ENCODE results near the gene COL4A6. TPM values are rescaled to one million over a fixed set of nuclear protein-coding genes. Genes with fewer than 3 reads are reported as not detected.

COL4A6 gene
- total and polyA plus RNA-seq, 4 donors: under 0.01 to 0.09 (median 0.07) TPM; not detected in 1

- H3K27ac ChIP-seq (ENCODE audit: low read depth in 1 of 2, low read length in 2 of 2): no peak overlapping the region
- H3K9me3 ChIP-seq (ENCODE audit: control insufficient read depth in 4 of 4, low read length in 3 of 4): no peaks in the 10 kb centered on the region
- no peaks in the 10 kb centered on the region for H3K27me3 ChIP-seq (ENCODE audit: control insufficient read depth in 4 of 4, insufficient read depth in 4 of 4, low read length in 3 of 4)
- TF ChIP-seq ZBTB33 (IDR thresholded peaks at IDR 0.05) (no peak), CTCF (IDR thresholded peaks at IDR 0.05; ENCODE audit: low read depth, low read length, missing input control) (no peak), ATF3 (IDR thresholded peaks at IDR 0.05) (no peak), FOXA2 (IDR thresholded peaks at IDR 0.05) (no peak), MAX (IDR thresholded peaks at IDR 0.05) (no peak), JUND (IDR thresholded peaks at IDR 0.05) (no peak), HNF4A (conservative IDR thresholded peaks at IDR 0.05) (no peak), GABPA (IDR thresholded peaks at IDR 0.05 in 1 of 2, conservative IDR thresholded peaks at IDR 0.05 in 1 of 2) (no peak), REST (IDR thresholded peaks at IDR 0.05) (no peak)
- 94% methylated on average over 3 of the region's 3 CpGs for WGBS
- no peaks in the 10 kb centered on the region for H3K4me1 ChIP-seq (ENCODE audit: control insufficient read depth in 4 of 4, insufficient read depth in 4 of 4, low read length in 3 of 4)
- no peak for DNase-seq (ENCODE audit: low spot score)
- H3K9ac ChIP-seq (ENCODE audit: low read depth in 1 of 2, low read length in 2 of 2): no peak overlapping the region
- no peaks in the 10 kb centered on the region for H3K36me3 ChIP-seq (ENCODE audit: control insufficient read depth in 4 of 4, insufficient read depth in 3 of 4, low read depth in 1 of 4, low read length in 3 of 4)
- no peak overlapping the region for H3K4me3 ChIP-seq (ENCODE audit: low read depth in 1 of 3, low read length in 3 of 3)
Observed at GRCh38 chrX:108464604-108465003, 26.4 kb upstream of the COL4A6 start.

- no peak overlapping the region for H3K9ac ChIP-seq (ENCODE audit: low read depth in 1 of 2, low read length in 2 of 2)
- WGBS: 65% methylated on average over 4 of the region's 4 CpGs
- no peak for TF ChIP-seq RXRA (IDR thresholded peaks at IDR 0.05)
- TF ChIP-seq ATF3 (IDR thresholded peaks at IDR 0.05): no peak
- no peak for TF ChIP-seq GABPA (IDR thresholded peaks at IDR 0.05 in 1 of 2, conservative IDR thresholded peaks at IDR 0.05 in 1 of 2)
- TF ChIP-seq SP1 (IDR thresholded peaks at IDR 0.05): no peak
- TF ChIP-seq ZBTB33 (IDR thresholded peaks at IDR 0.05): no peak
- TF ChIP-seq TAF1 (conservative IDR thresholded peaks at IDR 0.05): no peak
- no peak for TF ChIP-seq JUND (IDR thresholded peaks at IDR 0.05)
- no peak for TF ChIP-seq MAX (IDR thresholded peaks at IDR 0.05)
- TF ChIP-seq REST (IDR thresholded peaks at IDR 0.05): no peak
- no peak for TF ChIP-seq EGR1 (IDR thresholded peaks at IDR 0.05; ENCODE audit: low read depth in 2 of 2)
- TF ChIP-seq FOXA1 (IDR thresholded peaks at IDR 0.05): no peak
- TF ChIP-seq NR2F2 (IDR thresholded peaks at IDR 0.05): no peak
- no peak for TF ChIP-seq YY1 (IDR thresholded peaks at IDR 0.05)
- TF ChIP-seq HNF4G (IDR thresholded peaks at IDR 0.05): no peak
- TF ChIP-seq HNF4A (conservative IDR thresholded peaks at IDR 0.05): no peak
- no peak for TF ChIP-seq FOXA2 (IDR thresholded peaks at IDR 0.05)
Observed at GRCh38 chrX:108456971-108457477, 18.8 kb upstream of the COL4A6 start.

More at GRCh38 chrX:108456971-108457477, 18.8 kb upstream of the COL4A6 start:
- H3K27me3 ChIP-seq (ENCODE audit: control insufficient read depth in 4 of 4, insufficient read depth in 4 of 4, low read length in 3 of 4): no peaks in the 10 kb centered on the region
- no peaks in the 10 kb centered on the region for H3K9me3 ChIP-seq (ENCODE audit: control insufficient read depth in 4 of 4, low read length in 3 of 4)
- H3K4me1 ChIP-seq (ENCODE audit: control insufficient read depth in 4 of 4, insufficient read depth in 4 of 4, low read length in 3 of 4): no peaks in the 10 kb centered on the region
- H3K36me3 ChIP-seq (ENCODE audit: control insufficient read depth in 4 of 4, insufficient read depth in 3 of 4, low read depth in 1 of 4, low read length in 3 of 4): no peaks in the 10 kb centered on the region
- no peak overlapping the region for H3K4me3 ChIP-seq (ENCODE audit: low read depth in 1 of 3, low read length in 3 of 3)
- no peak overlapping the region for H3K27ac ChIP-seq (ENCODE audit: low read depth in 1 of 2, low read length in 2 of 2)
- DNase-seq (ENCODE audit: low spot score): no peak
